GM21717 (cell line): ENCODE data around the gene SCN5A.
A peak's percentile ranks its signal among the peaks of the same experiment; 100 is the strongest.

Experiments
- ATAC-seq: cut with Tn5 transposase; IDR thresholded peaks from one replicate; pipeline ENCODE4 v1.9.1; 2021; ENCODE audit warnings: mild to moderate bottlenecking, moderate library complexity; ENCODE audit not compliant: unreplicated experiment

Gene SCN5A

DNA sequence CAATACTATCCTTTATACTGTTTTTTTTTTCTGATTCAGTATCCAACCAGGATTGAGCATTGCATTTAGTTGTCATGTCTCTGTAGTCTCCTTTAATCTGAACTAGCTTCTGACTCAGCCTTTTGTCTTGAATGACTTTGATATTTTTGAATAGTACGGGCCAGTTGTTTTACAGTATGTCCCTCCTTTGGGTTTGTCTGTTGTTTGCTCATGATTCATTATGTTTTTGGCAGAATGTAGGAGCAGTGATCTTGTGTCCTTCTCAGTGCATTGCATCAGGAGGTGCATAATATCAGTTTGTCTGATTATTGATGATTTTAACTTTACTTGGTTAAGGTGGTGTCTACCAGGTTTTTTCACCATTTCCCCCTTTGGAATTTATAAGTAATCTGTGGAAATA lies 132.8 kb downstream of the SCN5A start:
- no peak for ATAC-seq

DNA sequence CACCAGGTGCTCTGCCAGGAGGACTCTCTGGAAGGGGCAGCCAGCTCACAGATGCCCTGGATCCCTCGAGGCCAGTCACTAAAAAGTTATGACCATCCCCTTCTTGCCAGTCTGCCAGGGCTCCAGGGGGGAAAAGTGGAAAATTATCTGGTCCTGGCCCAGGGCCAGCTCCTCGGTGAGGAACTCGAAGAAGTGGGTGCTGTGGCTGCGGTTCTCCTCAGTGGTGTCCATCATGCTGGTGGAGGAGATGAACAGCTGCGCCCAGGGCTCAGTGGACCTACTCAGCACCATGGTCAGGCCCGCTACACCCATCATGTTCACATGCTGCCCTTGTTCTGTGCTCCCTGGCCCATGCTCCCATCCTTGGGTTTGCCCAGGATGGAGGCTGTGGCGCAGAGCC lies 134.1 kb downstream of the SCN5A start:
- no peak for ATAC-seq

DNA sequence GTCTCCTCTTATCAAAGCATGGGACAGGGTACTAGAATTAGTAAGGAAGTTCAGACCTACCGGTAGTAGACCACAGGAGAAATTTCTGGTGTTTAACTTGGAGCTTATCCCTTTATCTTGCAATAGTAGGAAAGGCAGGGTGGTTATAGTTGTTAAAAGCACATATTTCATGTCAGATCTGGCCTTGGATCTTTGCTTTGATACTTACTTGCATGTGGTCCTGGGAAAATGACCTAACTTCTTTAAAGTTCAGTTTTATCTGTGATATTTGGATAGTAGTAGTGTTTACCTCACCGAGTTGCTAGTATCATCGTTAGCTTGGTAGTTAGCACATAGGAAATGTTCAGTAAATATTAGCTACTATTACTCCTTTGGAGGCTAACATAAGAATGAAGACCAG lies 137.9 kb downstream of the SCN5A start:
- ATAC-seq = no peak

DNA sequence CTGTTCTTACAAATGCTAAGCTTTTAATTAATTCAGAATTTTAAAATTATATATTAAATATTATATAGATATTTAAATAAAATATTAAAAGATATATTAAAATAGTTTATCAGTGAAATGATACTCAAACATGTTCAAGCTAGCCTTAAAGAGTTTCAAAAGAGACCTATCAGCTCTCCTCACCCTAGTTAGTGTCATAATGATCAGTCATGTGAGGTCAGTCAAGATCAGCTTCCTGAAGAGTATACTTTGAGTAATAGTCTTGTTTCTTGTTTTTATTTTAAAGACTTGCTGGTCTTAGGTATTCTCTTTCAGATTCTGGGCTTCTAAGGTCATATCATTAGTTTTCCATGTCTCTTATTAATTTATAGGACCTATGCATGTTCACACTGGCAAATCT lies 138.9 kb downstream of the SCN5A start:
- ATAC-seq = no peak

DNA sequence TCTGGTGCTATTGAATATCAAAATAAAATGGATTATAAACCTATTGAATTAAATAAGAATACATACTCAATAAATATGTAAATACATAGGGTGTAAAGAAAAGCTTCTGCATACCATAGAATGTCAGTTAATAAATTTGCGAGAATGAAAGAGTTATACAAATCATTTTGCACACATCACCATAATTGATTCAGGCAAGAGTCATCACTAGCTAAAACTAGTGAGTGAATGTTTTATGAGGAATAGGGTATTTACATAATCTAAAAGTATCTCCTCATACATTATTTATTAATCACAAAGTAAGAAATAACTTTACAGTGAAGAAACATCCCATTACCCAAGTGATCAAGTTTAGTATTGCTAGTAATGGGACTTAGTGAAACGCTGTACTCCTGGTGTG lies 139.8 kb downstream of the SCN5A start:
- no peak for ATAC-seq

DNA sequence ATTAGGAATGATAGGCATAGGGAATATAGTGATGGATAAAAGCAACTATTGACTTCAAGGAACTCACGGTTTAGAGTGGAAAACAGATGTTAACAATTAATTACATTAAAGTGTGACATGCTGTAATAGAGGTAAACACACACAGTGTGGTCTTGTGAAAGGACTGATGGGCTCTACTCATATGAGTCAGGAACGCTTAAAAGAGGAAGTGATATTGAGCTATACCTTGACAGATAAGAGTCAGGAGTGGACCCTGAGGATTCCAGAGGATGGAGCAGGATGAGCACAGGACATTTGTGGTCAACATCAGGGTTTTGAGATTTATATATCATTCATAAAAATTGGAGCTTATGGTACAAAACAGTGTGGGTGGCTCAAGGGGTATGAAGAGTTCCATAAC lies 142.4 kb downstream of the SCN5A start:
- ATAC-seq = peak; percentile 91

DNA sequence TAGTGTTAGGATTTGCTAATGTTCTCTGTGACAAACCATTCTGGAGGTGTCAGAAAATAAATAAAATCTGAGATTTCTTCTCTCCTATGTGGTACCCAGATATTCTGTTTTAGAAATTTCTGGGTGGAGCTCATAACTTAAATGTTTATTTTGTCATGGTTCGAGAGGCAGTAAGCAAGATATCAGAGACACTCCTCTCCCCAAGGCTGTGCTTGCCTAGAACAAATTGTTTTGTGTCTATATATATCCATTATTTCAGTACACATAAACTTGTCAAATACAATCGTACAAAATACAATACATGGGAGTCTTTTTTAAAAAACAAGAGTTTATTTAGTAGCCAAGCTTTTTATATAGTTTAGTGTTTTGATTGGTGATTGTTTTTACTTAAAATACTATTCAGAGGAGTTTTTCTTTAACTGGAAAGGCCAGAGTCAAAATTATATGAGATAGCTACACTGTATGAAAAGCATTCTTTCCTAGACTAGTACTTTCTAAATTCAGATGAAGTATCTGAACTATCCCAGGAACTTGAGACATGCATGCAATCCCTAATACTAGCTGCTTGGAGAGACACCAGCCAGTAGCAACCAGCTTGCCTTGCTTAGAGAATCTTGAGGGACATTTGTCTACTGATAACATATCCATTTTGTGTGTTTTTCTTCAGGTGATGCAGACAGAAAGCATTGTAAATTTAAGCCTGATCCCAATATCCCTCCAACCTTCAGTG lies 148.6 kb downstream of the SCN5A start:
- no peak for ATAC-seq
